Measurements from ENCODE around the gene RASA3.

DNA sequence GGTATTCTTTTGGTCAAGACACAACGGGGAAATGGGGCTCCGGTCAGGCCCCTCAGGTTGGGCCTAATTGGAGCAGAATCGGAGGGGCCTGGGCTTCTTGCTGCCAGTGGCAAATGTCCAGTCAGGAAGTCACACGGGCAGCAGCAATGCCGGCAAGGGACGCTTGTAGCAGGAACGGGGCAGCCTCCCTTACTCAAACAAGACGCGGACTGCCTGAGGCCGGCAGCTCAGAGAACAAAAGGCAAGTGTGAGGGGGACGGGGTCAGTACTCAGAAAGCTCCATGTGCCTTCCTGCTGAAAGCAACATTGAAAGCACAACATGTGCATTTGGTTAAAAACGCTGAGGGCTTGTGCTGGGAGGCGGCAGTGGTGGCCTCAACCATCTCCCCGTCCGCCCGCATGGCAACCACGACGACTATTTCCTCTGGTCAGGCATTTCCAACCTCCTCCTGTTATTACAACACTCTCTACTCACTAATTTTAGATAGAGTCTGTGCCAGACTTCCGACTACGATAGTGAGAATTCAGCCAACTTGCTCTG, 20.5 kb upstream of the RASA3 start:
- TF ChIP-seq, protein P1, sequence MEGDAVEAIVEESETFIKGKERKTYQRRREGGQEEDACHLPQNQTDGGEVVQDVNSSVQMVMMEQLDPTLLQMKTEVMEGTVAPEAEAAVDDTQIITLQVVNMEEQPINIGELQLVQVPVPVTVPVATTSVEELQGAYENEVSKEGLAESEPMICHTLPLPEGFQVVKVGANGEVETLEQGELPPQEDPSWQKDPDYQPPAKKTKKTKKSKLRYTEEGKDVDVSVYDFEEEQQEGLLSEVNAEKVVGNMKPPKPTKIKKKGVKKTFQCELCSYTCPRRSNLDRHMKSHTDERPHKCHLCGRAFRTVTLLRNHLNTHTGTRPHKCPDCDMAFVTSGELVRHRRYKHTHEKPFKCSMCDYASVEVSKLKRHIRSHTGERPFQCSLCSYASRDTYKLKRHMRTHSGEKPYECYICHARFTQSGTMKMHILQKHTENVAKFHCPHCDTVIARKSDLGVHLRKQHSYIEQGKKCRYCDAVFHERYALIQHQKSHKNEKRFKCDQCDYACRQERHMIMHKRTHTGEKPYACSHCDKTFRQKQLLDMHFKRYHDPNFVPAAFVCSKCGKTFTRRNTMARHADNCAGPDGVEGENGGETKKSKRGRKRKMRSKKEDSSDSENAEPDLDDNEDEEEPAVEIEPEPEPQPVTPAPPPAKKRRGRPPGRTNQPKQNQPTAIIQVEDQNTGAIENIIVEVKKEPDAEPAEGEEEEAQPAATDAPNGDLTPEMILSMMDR (IDR thresholded peaks at IDR 0.05) = no peak
- TF ChIP-seq EZH2 (IDR thresholded peaks at IDR 0.05) (no peak), EZH2phosphoT487 (IDR thresholded peaks at IDR 0.05) (no peak)

Measured in neural progenitor cell (in vitro differentiated cells).